Measurements from ENCODE around the gene SMKR1.
A peak's percentile ranks its signal among the peaks of the same experiment; 100 is the strongest.
"Not testable (repeated sequence)": the region's sequence is repeated elsewhere in the genome, so short reads cannot be mapped to it uniquely, and the experiment has no call there.

SMKR1 gene

GRCh38 chr7:129530795-129531391 lies 28.6 kb downstream of the SMKR1 start:
- DNase-seq = peak; percentile 28

- no peak for DNase-seq
These were observed 29.4 kb downstream of the SMKR1 start for GRCh38 chr7:129531721-129532120.

GRCh38 chr7:129532375-129532774 lies 30.0 kb downstream of the SMKR1 start:
- no peak for DNase-seq

- not testable (repeated sequence) for DNase-seq
These were observed 32.4 kb downstream of the SMKR1 start for GRCh38 chr7:129534558-129535274.

- no peak for DNase-seq
These were observed 33.6 kb downstream of the SMKR1 start for GRCh38 chr7:129535896-129536295.

GRCh38 chr7:129536323-129536722 lies 34.0 kb downstream of the SMKR1 start:
- DNase-seq = no peak

- DNase-seq = no peak
These were observed 36.5 kb downstream of the SMKR1 start for GRCh38 chr7:129538790-129539189.

- DNase-seq = no peak
These were observed 38.0 kb downstream of the SMKR1 start for GRCh38 chr7:129540340-129540739.

GRCh38 chr7:129544700-129545099 lies 42.4 kb downstream of the SMKR1 start:
- no peak for DNase-seq

- no peak for DNase-seq
These were observed 48.5 kb downstream of the SMKR1 start for GRCh38 chr7:129550693-129551360.

GRCh38 chr7:129553899-129554461 lies 51.6 kb downstream of the SMKR1 start:
- DNase-seq = no peak

GRCh38 chr7:129556607-129557133 lies 54.3 kb downstream of the SMKR1 start:
- no peak for DNase-seq

- DNase-seq = no peak
These were observed 55.6 kb downstream of the SMKR1 start for GRCh38 chr7:129557686-129558481.

GRCh38 chr7:129559564-129559963 lies 57.2 kb downstream of the SMKR1 start:
- no peak for DNase-seq

- DNase-seq = no peak
These were observed 58.5 kb downstream of the SMKR1 start for GRCh38 chr7:129560831-129561230.

- no peak for DNase-seq
These were observed 59.5 kb downstream of the SMKR1 start for GRCh38 chr7:129561677-129562359.

Measured in activated gamma-delta T cell (primary cell).